ENCODE results near the gene RNF180.

Gene RNF180

DNA sequence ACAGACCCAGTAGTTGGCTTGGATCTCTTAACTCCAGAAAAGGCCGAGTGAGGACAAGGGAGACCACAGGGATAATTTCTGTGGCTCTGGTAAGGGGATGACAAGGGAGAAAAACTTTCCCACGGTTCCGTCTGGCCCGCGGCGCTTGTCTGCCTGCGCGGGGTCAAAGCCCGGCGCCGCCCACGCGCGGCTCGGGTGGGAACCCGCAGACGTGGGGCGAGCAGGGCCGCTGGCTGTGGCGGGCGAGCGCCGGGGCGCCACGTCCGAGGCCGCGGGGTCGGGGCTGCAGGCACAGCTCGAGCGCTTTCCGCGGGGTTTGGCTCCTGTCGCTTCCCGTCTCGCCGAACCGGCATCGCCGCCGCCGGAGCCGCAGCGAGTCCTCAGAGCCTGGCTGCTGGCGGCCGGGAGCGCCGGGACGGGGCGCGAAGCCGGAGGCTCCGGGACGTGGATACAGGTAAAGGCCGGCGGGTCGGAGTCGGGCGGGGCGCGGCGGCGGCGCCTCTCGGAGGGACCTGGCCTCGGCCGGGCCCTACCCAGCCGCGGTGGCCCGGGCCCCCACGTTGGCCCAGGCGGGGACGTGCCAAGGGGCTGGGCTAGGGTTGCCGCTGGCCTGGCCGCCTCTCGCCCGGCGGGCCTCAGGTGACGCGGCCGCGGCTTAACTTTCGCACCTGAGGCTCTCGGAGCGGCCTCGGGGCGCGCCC lies at the start of gene RNF180:
Gene RNF180, plus strand, starts transcription at position 344 of the 701 bp plus-strand sequence. CDS start 34,965 bp downstream, outside the sequence.
- DNase-seq = no peak
- in situ Hi-C loops (cut with MboI; ENCODE audit: low pct_unique_long_range_greater_than_20kb, low sequenced_read_pairs) = no loop called here

DNA sequence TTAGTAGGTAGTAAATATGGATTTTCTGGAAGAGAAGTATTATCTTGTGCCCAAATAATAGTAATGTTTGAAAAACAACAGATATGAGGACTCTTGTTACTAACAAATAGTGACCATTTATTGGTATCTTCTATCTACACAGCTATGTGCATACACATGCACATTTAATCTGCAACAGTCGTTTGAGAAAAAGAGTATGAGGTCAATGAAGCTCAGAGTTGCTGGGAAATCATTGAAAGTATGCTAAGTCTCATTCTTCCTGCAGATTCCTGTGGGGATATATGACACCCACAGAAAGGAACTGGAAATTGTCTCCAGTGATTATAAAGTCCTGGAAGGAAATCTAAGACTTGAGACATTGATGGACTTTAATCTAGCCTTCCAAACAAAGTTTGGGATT lies 40.1 kb upstream of the RNF180 start:
- in situ Hi-C loops (cut with MboI; ENCODE audit: low pct_unique_long_range_greater_than_20kb, low sequenced_read_pairs) = no loop called here
- no peak for DNase-seq

DNA sequence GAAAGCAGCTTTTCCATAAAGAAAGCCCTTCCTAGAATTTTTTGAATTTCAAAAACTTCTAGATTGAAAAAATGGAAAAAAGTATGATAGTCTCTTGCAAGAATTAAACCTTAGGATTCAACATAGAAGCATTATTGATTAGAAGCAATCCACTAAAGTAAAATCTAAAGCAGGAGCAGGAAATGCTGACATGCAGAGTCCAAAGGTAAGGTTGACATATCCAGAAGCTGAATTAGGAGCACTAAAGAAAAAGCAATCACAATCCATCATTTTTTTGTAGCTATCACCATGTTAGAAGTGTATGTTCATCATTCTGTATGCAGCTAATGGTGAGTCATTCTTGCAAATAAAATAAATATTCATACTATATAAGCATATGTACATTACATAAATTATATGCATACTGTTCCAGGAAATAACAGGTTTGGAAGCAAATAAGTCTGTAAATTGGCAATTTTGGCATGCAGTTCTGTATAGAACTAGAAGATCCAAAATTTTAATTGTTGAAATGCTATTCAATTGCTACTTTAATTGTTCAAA lies 39.4 kb upstream of the RNF180 start:
- in situ Hi-C loops (cut with MboI; ENCODE audit: low pct_unique_long_range_greater_than_20kb, low sequenced_read_pairs) = no loop called here
- no peak for DNase-seq

DNA sequence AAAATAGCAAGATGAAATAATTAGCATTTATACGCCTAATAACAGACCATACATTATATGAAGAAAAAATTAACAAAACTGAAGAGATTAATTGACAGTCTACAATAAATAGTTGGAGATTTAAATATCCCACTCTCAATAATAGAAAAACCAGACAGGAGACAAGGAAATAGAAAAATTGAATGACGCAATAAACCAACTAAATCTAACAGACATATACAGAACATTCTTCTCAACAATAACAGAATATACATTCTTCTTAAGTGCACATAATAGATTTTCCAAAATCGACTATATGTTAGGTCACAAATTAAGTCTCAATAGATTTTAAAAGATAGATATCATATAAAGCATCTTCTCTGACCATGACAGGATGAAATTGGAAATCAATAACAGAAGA lies 25.6 kb upstream of the RNF180 start:
- in situ Hi-C loops (cut with MboI; ENCODE audit: low pct_unique_long_range_greater_than_20kb, low sequenced_read_pairs) = no loop called here

GRCh38 chr5:64144425-64145215 lies 21.0 kb upstream of the RNF180 start:
- no peak for DNase-seq
- in situ Hi-C loops (cut with MboI; ENCODE audit: low pct_unique_long_range_greater_than_20kb, low sequenced_read_pairs) = no loop called here

More for the DNA sequence above, 25.6 kb upstream of the RNF180 start:
- no peak for DNase-seq

DNA sequence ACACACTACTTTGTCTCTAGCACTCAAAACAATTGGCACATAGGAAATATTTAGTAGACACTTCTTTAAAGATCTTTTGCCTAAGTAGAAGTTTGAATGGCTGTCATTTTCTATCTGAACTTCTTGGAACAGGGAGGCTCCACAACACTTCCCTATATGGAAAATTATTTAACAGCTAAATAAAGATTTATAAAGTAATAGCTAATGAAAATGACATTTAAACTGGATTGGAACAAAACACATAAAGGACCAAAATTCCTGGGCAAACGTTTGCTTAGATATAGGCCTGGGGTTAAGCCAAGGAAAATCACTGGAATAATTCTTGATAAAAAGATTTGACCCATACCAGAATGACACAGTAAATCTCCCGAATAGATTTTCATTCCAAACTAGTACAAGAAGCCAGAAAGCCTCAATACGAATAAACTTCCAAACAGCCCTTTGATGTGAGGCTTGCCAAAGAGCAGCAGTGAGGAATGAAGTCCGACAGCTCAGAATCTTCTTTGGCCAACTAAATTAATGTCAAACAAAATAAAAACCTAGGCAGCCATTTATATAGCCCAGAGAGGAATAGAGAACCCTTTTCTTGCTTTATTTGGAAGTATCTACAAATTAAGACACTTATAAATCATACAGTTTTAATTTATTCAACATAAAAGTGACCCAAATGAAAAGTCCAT lies 20.3 kb upstream of the RNF180 start:
- in situ Hi-C loops (cut with MboI; ENCODE audit: low pct_unique_long_range_greater_than_20kb, low sequenced_read_pairs) = no loop called here
- DNase-seq = no peak

DNA sequence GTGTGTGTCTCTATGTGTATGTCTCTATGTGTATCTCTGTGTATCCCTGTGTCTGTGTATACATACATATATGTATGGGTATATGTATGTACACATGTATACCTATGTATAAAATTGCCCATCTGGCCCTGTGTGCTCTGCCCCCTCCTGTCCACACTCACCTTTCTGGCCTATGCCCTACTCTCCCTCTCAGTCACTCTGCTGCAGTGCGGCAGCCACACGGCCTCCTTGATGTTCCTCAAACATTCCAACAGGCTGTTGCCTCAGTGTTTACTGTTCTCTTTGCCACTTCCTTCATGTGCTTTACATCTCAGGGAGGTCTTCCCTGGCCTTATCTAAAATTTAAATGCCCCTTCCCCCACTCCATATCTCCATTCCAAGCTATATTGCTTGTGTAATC lies 18.3 kb upstream of the RNF180 start:
- in situ Hi-C loops (cut with MboI; ENCODE audit: low pct_unique_long_range_greater_than_20kb, low sequenced_read_pairs) = no loop called here
- DNase-seq = no peak

DNA sequence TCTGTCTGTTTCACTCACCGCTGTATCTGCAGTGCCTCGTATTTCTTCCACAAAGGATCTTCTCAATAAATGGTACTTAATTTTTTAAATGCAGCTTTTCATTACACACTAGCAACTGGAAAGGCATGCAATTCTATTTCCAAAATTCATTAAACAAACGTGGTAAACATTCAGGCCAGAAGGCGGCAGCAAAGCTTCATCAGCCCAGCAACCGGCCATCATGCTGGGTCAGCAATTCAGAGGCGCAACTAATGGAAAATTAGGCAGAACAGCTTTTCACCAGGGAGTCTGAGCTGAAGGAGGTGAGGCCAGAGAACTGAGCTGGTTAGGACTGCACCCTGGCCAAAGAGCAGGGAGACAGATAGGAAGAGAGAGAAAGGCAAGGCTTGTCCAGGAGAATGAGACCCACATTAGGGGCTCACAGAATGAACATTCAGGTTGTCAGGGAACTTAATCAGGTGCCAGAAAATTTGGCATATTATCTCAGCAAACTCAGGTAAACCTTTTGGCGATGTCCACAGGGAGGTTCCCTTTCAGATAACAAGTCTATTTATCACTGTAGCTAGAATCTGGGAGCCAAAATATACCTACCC lies 17.7 kb upstream of the RNF180 start:
- in situ Hi-C loops (cut with MboI; ENCODE audit: low pct_unique_long_range_greater_than_20kb, low sequenced_read_pairs) = no loop called here
- peak; percentile 34 for DNase-seq

DNA sequence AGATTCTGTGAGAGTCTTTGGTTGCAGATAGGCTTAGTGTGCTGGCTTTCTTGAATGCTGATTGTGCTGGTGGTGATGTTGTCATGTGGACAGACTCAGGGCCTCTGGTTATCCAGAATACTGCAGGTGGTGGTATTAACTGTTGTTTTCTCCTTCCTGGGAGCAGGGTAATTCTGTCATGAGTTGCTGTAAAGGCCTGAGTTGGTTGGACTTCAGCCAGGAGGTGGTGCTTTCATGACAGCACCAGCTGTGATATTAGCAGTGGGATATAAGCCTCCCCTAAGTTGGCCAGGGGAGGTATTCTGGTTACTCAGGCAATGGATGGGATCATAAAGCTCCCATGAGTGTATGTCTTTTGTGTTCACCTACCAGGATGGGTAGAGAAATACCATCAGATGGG lies 16.4 kb upstream of the RNF180 start:
- DNase-seq = no peak
- in situ Hi-C loops (cut with MboI; ENCODE audit: low pct_unique_long_range_greater_than_20kb, low sequenced_read_pairs) = no loop called here

DNA sequence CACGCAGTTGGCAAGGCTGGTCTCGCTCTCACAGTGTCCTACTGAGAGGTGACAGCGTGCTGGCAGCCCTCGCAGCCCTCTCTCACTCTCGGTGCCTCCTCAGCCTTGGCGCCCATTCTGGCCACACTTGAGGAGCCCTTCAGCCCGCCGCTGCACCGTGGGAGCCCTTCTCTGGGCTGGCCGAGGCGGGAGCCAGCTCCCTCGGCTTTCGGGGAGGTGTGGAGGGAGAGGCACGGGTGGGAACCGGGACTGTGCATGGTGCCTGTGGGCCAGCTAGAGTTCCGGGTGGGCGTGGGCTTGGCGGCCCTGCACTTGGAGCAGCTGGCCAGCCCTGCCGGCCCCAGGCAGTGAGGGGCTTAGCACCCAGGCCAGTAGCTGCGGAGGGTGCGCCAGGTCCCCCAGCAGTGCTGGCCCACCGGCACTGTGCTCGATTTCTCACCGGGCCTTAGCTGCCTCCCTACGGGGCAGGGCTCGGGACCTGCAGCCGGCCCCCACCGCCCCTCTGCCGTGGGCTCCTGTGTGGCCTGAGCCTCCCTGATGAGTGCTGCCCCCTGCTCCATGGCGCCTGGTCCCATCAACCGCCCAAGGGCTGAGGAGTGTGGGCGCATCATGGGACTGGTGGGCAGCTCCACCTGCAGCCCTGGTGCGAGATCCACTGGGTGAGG lies 15.7 kb upstream of the RNF180 start:
- no peak for DNase-seq
- in situ Hi-C loops (cut with MboI; ENCODE audit: low pct_unique_long_range_greater_than_20kb, low sequenced_read_pairs) = no loop called here

GRCh38 chr5:64156261-64156660 lies 9.4 kb upstream of the RNF180 start:
- DNase-seq = no peak
- in situ Hi-C loops (cut with MboI; ENCODE audit: low pct_unique_long_range_greater_than_20kb, low sequenced_read_pairs) = no loop called here

DNA sequence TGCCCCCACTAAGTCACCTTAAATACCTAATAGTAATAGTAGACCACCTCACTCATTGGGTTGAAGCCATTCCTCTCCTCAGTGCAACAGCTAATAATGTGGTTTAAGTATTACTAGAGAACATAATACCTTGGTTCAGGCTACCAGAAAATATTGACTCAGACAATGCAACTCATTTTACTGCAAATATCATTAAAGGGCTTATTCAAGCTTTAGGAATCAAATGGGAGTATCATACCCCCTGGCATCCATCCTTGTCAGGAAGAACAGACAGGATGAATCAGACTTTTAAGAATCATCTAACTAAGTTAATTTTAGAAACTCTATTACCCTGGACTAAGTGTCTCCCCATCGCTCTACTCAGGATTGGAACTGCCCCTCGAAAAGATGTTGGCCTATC lies 6.8 kb upstream of the RNF180 start:
- DNase-seq = no peak
- in situ Hi-C loops (cut with MboI; ENCODE audit: low pct_unique_long_range_greater_than_20kb, low sequenced_read_pairs) = no loop called here

GRCh38 chr5:64160201-64160600 lies 5.4 kb upstream of the RNF180 start:
- in situ Hi-C loops (cut with MboI; ENCODE audit: low pct_unique_long_range_greater_than_20kb, low sequenced_read_pairs) = no loop called here
- DNase-seq = no peak

DNA sequence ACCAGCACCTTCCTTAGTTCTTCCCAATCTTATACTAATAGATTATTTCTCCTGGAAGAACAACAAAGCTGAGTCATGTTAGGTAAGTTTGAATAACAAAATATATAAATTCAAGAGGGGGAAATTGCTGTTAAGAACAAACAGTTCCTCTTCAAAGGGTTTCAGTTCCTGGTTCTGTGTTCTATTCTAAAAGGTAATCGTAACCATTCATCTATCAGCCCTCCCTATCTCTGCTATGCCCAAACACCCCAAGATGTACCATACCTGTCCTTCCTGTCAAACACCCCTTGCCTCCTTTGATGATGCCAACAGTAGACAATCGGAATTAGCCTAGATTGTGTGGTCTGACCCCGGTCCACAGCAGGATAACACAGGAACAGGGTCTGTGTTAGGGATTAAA lies 4.2 kb upstream of the RNF180 start:
- no peak for DNase-seq
- in situ Hi-C loops (cut with MboI; ENCODE audit: low pct_unique_long_range_greater_than_20kb, low sequenced_read_pairs) = no loop called here

DNA sequence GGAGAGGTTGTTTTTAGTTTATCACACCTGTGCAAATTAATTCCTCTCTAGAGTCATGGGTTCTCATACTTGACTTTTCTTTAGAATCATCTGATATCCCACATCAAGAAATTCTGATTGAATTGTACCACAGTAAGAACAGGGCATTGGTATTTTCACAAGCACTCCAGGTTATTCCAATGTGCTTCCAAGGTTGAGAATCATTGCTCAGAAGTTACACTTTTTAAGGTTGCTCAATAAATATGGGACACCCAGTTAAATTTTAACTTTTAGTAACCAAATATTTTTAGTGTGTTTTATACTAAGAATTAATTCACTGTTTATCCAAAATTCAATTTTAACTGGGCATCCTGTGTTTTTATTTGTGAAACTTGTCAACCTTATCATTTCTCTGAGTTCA lies 2.5 kb upstream of the RNF180 start:
- no peak for DNase-seq
- in situ Hi-C loops (cut with MboI; ENCODE audit: low pct_unique_long_range_greater_than_20kb, low sequenced_read_pairs) = no loop called here

- DNase-seq = no peak
- in situ Hi-C loops (cut with MboI; ENCODE audit: low pct_unique_long_range_greater_than_20kb, low sequenced_read_pairs) = no loop called here
These were observed 1.9 kb upstream of the RNF180 start for GRCh38 chr5:64163746-64164145.

DNA sequence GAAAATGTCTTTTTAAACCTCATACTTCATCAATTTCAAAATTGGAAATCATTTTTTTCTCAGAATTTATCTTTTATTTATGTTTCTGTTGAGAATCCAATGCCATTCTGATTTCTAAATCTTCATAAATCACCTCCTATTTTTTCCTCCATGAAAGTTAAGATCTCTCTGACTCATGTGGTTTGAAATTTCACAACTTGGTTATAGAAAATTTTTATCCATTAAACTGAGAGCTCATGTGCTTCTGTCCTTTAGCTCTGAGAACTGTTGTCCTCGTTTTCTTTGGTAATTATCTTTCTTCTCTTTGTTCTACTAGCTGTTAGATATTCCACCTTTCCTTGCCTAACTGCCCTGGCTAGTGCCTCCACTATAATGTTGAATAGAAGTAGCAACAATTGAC lies 1.5 kb upstream of the RNF180 start:
- no peak for DNase-seq
- in situ Hi-C loops (cut with MboI; ENCODE audit: low pct_unique_long_range_greater_than_20kb, low sequenced_read_pairs) = no loop called here

- DNase-seq = no peak
- in situ Hi-C loops (cut with MboI; ENCODE audit: low pct_unique_long_range_greater_than_20kb, low sequenced_read_pairs) = no loop called here
These were observed 513 bp upstream of the RNF180 start for GRCh38 chr5:64165160-64165499.
